SK-N-MC (cell line): ENCODE measurements around the gene STK4.

Source experiments
- EZH2 ChIP-seq: fragments of 200-600 bp; sonication (generic); IDR thresholded peaks from one replicate; pipeline ENCODE4 v1.6.1; 2017; ENCODE audit warnings: antibody characterized with exemption
- POLR2AphosphoS5 ChIP-seq: IDR thresholded peaks from 2 replicates; pipeline ENCODE4 v1.6.1; 2012; ENCODE audit warnings: mild to moderate bottlenecking, low read depth, low read length, borderline replicate concordance

- TF ChIP-seq POLR2AphosphoS5: no peak
- no peak for TF ChIP-seq EZH2
These were observed 105.8 kb downstream of the STK4 start for GRCh38 chr20:45072066-45072465.
